Forelimb muscle (tissue), 1 donor: ENCODE measurements around the gene MRLN. TPM values are rescaled to one million over a fixed set of nuclear protein-coding genes. Genes with fewer than 3 reads are reported as not detected.
"Not testable (repeated sequence)": the region's sequence is repeated elsewhere in the genome, so short reads cannot be mapped to it uniquely, and the experiment has no call there.

Source experiments
- DNase-seq: peaks from one replicate; pipeline ENCODE4 v3.0.0-alpha.2; 2013; ENCODE audit warnings: low read depth
- polyA plus RNA-seq: library from polyadenylated mRNA; unstranded; fragments of 120-200 nt; gene quantifications from one replicate; pipeline ENCODE4 v1.2.1, GENCODE V29; 2013; ENCODE audit not compliant: insufficient read length

Gene MRLN
- polyA plus RNA-seq, result 175 TPM

- peak; percentile 2 for DNase-seq
Measured at GRCh38 chr10:59753267-59753666, at the start of gene MRLN. Gene MRLN (minus strand): TSS chr10:59753455.

GRCh38 chr10:59801171-59801570 is 47.9 kb upstream of the MRLN start:
- no peak for DNase-seq

- DNase-seq, result no peak
Measured at GRCh38 chr10:59799421-59799820, 46.2 kb upstream of the MRLN start.

- peak; percentile 20 for DNase-seq
Measured at GRCh38 chr10:59793919-59794318, 40.7 kb upstream of the MRLN start.

DNA sequence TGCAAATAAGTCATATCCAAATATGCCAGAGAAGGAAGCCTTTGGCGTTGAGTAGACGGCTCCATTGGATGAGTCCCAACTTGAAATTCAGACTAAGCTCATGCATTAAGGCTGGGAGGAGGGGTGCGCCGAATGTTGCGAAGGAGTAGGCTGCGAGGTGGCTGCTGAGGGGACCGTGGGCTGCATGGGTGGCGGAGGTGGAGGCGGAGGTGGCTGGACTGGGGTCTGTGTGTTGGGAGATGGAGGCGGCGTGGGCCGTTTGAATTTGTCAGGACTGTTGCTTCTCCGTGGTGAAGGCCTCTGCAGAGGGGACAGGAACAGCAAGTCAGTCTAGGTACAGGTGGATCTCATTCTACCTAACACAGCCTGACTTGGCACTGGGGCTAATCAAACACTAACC is 39.6 kb upstream of the MRLN start:
- no peak for DNase-seq

DNA sequence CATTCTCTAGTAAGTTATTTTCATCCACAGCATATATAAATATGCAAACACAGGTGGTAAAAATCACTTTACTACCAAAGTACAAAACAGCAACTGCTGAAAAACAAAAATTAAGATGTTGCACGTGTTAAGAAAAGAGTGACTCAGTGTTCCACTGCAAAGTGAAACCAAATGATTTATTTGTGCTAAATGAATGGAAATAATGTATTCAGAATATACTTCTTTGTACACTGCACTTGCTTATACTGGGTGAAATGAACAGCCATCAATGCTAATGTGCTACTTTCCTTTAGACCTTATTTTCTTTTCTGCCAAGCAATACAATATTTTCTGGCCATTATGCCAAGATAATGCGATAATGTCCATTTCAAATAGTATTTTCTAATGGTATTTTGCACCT is 38.3 kb upstream of the MRLN start:
- no peak for DNase-seq

DNA sequence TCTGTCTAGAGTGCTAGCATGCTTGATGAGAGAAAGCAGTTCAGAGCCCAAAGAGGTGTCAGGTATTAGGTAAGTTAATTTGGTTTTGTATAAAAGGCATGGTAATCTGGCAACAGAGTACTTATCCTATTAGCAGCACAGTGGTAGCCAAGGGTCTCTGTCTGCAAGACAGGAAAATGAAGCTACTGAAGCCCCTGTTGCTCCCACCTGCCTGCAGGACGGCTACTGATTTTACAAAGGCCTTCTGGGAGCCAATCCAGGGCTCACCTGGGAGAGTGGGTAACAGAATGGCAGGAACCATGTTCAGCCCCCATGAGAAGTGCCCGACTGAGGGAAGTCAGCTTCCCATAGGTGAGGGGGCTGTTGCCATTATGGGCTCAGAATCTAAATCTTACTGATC is 36.8 kb upstream of the MRLN start:
- DNase-seq, result not testable (repeated sequence)

- not testable (repeated sequence) for DNase-seq
Measured at GRCh38 chr10:59788914-59789313, 35.7 kb upstream of the MRLN start.

DNA sequence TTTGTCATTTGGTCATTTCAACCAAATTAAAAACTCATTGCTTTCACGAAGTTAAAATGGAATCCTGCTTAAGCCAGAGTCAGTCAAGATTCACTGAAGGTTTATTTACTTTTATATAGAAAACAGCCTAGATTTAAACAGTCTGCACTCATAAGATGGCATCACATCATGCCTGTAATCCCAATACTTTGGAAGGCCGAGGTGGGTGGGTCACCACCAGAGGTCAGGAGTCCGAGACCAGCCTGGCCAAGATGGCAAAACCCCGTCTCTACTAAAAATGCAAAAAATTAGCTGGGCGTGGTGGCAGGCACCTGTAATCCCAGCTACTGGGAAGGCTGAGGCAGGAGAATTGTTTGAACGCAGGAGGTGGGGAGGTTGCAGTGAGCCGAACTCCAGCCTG is 33.8 kb upstream of the MRLN start:
- not testable (repeated sequence) for DNase-seq

DNA sequence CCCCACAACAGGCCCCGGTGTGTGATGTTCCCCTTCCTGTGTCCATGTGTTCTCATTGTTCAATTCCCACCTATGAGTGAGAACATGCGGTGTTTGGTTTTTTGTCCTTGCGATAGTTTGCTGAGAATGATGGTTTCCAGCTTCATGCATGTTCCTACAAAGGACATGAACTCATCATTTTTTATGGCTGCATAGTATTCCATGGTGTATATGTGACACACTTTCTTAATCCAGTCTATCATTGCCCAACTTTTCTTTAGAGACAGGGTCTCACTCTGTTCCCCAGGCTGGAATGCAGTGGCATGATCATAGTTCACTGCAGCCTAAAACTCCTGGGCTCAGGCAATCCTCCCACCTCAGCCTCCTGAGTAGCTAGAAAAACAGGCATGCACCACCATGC is 32.2 kb upstream of the MRLN start:
- not testable (repeated sequence) for DNase-seq

GRCh38 chr10:59781511-59781910 is 28.3 kb upstream of the MRLN start:
- DNase-seq, result no peak

- peak; percentile 46 for DNase-seq
Measured at GRCh38 chr10:59779756-59780533, 26.7 kb upstream of the MRLN start.

GRCh38 chr10:59774451-59774850 is 21.2 kb upstream of the MRLN start:
- no peak for DNase-seq

DNA sequence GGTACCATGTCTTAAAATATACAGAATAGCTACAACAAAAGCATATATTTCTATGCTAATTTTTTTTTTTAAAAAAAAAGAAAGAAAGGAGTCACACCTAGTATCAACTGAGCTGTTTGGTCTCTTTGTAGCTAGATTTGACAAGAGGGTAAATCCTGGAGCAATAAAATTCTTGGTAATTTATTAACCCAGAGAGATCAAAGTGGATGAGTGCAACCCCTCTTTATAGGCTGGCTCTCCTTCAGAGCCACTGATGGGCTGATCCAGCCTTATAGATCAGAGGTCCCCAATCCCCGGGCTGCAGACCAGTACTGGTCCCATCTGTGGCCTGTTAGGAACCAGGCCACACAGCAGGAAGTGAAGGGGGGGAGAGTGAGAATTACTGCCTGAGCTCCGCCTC is 19.8 kb upstream of the MRLN start:
- no peak for DNase-seq

DNA sequence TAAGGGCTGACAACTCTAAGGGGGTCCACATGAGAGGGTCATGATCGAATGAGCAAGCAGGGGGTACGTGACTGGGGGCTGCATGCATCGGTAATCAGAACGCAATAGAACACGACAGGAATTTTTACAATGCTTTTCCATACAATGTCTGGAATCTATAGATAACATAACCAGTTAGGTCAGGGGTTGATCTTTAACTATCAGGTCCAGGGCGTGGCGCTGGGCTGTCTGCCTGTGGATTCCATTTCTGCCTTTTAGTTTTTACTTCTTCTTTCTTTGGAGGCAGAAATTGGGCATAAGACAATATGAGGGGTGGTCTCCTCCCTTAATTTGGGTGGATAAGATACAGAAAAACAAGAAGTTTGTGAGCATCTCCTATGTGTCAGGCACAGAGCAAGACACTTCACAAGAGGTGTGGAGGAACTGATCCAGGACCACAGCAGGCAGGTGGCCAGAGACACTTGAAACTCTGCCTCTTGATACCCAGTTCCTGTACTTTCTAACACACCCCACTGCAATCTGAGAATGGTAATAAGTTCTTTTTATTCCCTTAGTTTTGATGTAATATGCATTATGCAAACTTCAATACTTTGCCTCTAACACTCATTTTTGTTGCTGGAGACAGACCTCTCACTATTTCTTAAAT is 18.0 kb upstream of the MRLN start:
- DNase-seq, result no peak

DNA sequence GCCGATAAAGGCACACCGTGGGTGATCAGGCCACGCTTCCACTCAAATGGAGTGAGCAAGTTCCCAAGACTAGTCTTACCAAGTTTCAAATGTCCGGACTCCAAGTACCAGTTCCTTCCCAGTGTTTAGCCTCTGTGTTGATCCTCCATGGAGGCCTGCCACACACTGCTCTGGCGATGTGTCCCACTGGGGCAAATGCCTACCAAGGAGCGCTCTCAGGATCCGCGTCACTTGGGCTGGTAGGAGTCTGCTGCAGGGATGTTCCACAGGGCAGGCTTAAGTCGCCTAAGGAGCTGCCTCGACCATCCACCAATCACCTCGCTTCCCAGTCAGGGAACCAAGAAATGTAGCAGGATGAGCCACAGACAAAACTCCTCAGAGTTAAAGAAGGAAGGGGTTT is 17.4 kb upstream of the MRLN start:
- DNase-seq, result no peak

- DNase-seq, result no peak
Measured at GRCh38 chr10:59762505-59762904, 9.2 kb upstream of the MRLN start.

- DNase-seq, result no peak
Measured at GRCh38 chr10:59757966-59758365, 4.7 kb upstream of the MRLN start.

DNA sequence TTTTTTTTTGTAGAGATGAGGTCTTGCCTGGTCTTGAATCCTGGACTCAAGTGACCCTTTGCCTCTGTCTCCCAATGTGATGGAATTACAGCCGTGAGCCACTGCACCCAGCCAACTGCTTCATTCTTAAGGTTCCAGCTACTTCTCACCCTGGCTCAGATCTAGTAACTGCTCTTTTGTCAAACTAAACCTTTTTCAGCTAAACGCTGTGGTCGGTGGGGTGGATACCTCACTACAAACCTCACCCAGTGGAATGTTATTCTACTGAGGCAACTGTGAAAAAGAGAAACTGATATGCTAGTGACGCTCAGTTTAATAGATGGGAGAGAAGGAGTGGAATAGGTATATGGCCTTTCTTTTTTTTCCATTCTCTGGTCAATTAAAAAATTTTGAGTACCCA is 1.7 kb upstream of the MRLN start:
- DNase-seq, result no peak

- no peak for DNase-seq
Measured at GRCh38 chr10:59752278-59752940, 846 bp downstream of the MRLN start.

- no peak for DNase-seq
Measured at GRCh38 chr10:59750155-59750945, 2.9 kb downstream of the MRLN start.

- no peak for DNase-seq
Measured at GRCh38 chr10:59748834-59749233, 4.4 kb downstream of the MRLN start.
